Dermis blood vessel endothelial cell (primary cell): ENCODE measurements around the gene AGBL4. TPM values are rescaled to one million over a fixed set of nuclear protein-coding genes. Genes with fewer than 3 reads are reported as not detected.

Source experiments
- DNase-seq: peaks from one replicate; pipeline ENCODE4 v3.0.0; 2010
- total RNA-seq: library from RNA; depleted of rRNA; stranded (reverse); fragments of >200 nt; gene quantifications from 2 replicates; pipeline ENCODE4 v1.2.3, GENCODE V29; 2014

AGBL4 gene
- total RNA-seq, 1 donor from 2014 or later: not detected

DNA sequence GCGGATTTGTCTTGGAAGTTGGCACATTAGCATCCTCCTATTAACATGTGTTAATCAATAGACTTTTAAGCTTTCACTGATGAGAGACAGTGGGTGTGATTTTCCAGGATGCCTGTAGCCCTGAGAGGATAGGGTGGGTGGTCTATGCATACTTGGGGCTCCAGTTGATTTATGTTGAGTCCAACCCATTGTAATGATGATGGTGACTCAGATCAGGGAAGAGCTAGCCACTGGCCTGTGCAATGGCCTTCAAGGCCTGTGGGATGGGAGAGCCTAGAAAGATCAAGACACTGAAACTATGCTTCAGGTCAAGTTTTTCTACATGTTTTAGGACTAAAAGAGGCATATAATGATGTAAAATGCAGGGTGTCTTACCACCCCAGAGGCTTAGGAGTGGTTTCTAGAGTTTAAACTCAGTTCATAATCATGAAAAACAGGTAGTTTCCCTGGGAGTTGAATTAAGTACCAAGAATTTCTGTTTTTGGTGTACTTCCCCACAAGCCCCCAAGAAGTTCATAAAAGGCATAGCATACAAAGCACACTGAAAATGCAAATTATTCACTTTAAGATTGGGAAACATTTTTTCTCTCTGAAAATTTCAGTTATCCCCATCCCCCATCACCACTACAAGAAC is 1267.0 kb downstream of the AGBL4 start:
- DNase-seq: no peak

DNA sequence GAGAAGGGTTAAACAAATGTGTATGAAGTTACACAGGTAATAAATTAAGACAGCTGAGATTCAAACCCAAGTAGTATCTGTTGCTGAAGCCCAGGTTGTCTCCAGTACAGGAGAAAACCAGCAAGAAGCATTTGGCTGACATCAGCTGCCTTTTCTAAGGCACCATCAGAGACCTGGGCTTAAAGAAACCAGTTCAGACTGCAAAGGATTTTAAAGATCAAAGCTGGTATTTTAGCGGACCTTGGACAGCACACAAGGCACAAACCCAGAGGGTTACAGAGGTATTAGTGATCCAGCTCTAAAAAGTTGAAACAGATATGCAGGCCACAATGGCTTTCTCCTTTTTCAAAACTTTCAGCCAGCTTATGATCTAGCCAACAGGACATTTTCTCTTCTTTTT is 1270.5 kb downstream of the AGBL4 start:
- no peak for DNase-seq

- DNase-seq: no peak
These were observed 1273.6 kb downstream of the AGBL4 start for GRCh38 chr1:48750109-48750508.

DNA sequence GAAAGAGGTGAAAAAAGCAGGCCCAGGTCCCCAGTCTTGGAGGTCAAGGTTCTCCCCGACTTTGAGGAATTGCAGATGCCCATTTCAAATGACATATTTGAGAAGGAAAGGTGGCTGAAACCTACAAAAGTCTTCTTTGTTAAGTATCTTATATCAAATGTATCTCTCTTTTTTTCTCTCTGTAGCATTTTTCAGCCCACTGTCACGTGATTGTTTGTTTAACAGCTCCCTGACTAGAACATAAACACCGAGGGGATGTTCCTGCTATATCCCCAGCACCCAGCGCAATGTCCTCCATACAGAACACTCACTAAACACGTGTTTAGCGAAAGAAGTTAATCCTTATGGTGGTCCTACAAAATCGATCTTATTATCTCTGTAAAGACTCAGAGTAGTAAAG is 1274.7 kb downstream of the AGBL4 start:
- DNase-seq: no peak

DNA sequence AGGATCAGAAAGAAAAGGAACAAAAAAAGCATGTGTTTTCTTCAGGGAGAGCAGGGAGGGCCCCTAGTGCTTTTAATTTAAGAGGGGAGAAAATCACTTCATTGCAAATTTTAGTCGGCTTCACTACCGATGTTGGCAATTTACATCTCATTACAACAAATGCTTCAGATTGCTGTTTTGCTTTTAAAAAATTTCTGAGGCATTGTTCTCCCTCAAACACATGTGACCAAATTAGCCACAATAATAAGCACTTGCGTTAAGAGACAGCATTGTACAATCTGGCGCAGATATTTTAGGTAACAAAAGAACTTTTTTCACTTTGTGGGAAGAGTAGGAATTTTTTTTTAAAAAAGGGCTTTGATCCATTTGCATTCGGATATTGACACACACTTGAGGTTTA is 1276.8 kb downstream of the AGBL4 start:
- no peak for DNase-seq

GRCh38 chr1:48744032-48744431 is 1279.7 kb downstream of the AGBL4 start:
- no peak for DNase-seq

- DNase-seq: no peak
These were observed 1280.3 kb downstream of the AGBL4 start for GRCh38 chr1:48743480-48743879.

GRCh38 chr1:48741380-48741779 is 1282.4 kb downstream of the AGBL4 start:
- DNase-seq: no peak

- DNase-seq: no peak
These were observed 1283.1 kb downstream of the AGBL4 start for GRCh38 chr1:48740621-48741020.

- DNase-seq: no peak
These were observed 1284.7 kb downstream of the AGBL4 start for GRCh38 chr1:48739091-48739490.

DNA sequence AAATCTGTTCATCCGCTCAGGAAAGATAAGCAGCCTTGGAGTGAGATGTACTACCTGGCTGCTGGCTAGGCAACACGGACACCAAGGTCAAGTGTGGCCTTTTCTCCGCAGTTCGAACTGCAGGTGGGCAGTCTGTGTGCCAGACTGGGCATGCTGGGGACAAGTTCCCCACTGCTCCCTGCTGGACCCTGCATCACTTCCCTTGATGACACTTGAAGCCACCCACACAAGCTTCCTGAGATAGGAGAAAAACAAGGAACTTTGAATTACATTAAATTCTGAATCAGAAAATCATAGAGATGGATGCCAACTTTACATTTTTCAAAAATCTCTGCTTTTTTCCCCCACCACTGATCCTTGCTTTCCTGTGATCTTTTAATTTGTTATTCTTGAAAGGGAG is 1285.4 kb downstream of the AGBL4 start:
- no peak for DNase-seq

- DNase-seq: no peak
These were observed 1288.0 kb downstream of the AGBL4 start for GRCh38 chr1:48735796-48736195.

- DNase-seq: no peak
These were observed 1293.4 kb downstream of the AGBL4 start for GRCh38 chr1:48730164-48730910.

DNA sequence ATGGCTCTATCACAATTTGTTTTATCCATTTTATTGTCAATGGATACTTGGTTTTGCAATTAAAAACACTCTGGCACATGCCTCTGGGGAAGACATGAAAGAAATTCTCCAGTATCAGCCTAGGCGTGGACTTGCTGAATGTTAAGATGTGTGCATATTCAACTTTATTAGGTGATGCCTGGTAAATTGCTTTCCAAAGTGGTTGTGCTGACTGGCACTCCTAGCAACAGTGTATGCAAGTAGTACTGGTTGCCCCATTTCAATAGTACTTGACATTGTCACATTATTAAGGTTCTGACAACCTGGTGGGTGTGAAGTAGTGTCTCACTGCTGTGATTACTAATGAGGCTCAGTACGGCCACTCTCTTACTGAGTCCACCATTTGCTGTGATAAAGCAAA is 1295.2 kb downstream of the AGBL4 start:
- no peak for DNase-seq

DNA sequence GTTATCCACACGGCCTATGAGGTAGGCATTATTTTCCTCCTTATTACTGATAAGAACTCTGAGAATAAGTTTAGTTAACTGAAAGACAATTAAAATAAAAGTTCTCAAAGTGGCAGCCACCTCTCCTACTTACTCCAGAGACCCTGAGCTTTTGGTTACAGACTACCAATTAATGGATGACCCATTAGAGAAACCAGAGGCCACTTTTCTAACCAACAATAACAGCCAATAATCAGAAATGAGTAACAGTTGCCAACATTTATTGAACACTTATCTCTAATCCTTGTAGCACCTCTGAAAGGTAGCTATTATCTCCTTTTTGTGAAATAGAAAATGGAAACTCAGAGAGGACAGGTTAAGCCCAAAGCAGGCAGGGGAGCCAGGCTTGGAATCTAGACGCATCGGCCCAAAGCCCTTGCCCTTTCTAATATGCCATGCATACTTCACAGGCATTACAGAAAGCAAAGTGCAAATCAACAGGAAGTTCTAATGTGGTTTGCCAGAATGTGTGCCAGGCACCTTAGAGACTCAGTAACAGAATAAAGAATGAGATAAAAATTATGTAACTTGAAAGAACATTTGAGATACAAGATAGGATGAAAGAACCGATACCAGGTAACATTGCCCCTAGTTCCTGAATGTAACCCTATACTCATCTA is 1297.1 kb downstream of the AGBL4 start:
- no peak for DNase-seq

DNA sequence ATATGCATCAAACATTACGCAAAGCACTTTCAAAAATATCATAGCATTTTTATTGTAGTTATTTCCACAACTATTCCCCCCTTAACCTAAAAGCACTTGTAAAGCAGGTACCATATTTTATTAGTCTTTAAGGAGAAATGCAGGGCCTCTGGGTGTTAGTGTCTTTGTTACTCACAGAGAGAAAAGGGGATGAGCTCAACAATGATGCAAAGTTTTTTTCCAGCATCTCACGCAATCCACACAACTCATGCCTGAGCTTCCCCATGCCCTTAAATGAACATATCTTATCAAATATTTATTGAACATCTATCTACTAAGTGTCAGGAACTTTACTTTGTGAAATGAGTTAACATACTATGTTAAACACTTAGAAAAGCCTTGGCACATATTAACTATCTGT is 1297.6 kb downstream of the AGBL4 start:
- DNase-seq: no peak

DNA sequence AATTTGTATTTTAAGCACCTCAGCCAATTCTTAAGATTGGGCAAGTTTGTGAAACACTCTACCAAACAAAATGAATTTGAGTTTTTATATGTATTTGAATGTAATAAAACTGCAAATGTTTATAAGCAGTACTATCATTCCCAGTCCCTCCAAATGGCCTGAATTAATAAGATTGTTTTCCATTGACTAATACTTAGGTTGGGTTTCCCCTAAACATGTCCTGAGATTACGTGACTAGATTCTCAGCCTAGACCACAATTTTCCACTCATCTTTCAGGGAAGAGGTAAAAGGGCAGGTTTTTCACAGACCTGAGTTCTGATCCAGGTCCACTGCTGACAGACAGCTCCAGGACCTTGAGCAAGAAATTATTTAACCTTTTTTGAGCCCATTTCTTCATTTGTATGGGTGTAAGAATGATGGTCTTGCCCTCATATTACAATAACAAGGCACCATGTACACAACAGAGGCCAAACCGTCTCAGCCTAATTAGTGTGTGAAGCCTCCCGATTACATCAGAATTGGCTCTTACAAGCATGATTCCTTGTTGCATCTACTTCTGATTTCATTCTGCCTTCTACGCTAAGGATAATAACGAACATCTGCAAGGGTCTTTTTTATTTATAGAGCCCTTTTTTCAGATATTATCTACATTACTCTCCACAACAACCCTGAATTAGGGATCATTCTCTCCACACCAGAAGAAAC is 1298.3 kb downstream of the AGBL4 start:
- no peak for DNase-seq

DNA sequence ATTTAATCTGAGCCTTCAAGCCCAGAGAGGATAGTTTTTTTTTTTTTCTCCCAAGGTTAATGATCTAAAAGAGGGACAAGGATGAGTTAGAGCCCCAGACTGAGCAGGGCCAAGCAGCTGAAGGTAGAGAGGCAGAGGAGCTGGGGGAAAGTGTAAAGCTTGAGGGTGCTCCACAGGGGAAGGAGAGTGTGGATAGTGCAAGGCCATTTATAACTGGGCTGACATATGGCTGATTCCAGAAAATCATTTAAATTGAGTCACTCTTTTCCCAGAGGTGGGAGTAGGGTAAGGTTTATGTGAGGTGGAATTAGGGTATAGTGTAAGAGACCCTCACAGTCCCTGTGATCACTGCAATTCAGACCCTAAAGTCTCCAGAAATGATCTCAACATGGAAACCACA is 1302.8 kb downstream of the AGBL4 start:
- DNase-seq: no peak

GRCh38 chr1:48718705-48719104 is 1305.0 kb downstream of the AGBL4 start:
- DNase-seq: no peak

DNA sequence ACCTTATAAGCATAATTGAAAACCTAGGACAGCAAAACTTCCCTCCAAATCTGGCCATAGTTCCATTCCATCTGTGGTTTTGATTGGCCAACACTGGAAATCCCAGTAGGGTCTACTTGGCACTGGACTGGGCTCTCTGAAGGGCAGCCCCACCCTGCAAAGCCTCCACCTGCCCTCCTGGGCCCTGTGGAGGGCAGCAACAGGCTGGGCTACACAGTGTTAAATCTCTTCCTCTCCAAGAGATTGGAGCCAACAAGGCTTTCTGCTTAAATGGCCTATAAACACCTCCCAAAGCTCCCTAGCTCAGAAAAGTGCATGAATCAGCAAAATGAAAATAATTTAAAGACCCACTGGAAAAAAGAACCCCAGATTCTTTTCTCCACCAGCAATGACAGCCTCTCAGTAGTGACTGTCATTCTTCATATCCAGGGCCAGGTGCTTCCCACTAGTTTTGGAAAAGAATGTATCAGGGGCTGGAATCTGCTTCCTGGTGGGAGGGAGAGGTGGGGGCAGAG is 1305.6 kb downstream of the AGBL4 start:
- DNase-seq: no peak

GRCh38 chr1:48717082-48717481 is 1306.7 kb downstream of the AGBL4 start:
- no peak for DNase-seq

- no peak for DNase-seq
These were observed 1307.8 kb downstream of the AGBL4 start for GRCh38 chr1:48715921-48716320.

DNA sequence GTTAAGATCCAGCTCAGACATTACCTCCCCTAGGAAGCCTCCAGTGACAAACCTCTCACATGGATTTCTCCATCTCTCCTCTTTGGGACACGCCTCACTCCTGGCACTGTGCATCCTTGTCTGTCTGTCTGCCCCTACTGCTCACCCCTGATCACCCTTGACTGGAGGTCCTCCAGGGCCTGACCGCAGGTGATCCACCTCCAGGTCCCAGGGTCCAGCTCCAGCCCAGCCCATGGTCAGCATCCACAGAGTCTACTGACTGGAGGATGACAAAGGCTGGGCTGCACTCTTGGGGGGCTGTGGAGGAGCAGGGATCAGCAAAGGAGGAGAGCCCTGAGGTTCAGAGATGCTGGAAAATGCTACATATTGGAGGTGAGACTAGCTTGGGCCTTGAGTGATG is 1312.8 kb downstream of the AGBL4 start:
- DNase-seq: no peak
